Right atrium auricular region (tissue), 2 donors: ENCODE measurements around the gene ZBP1. TPM values are rescaled to one million over a fixed set of nuclear protein-coding genes. Genes with fewer than 3 reads are reported as not detected.

ENCODE experiments used
- DNase-seq: peaks from one replicate; pipeline ENCODE4 v3.0.0-alpha.2; 2019; ENCODE audit warnings: low spot score
- H3K27ac ChIP-seq, 2 donors: fragments of 200-600 bp; sonication (generic); 1 replicate in 1 of 2; 2 replicates in 1 of 2; pipeline ENCODE4 v1.5.1; 2016 to 2019
- H3K27me3 ChIP-seq, 2 donors: fragments of 200-600 bp; sonication (generic); one replicate each; pipeline versions ENCODE4 v1.5.1 to v1.6.0; 2017 to 2019
- H3K36me3 ChIP-seq: fragments of 200-600 bp; sonication (generic); one replicate; pipeline ENCODE4 v1.5.1; 2016
- H3K4me1 ChIP-seq, 2 donors: fragments of 200-600 bp; sonication (generic); one replicate each; pipeline versions ENCODE4 v1.5.1 to v1.6.0; 2017 to 2019
- H3K4me3 ChIP-seq, 2 donors: fragments of 200-600 bp; sonication (generic); 1 replicate in 1 of 2; 2 replicates in 1 of 2; pipeline ENCODE4 v1.5.1; 2017 to 2019; ENCODE audit warnings: mild to moderate bottlenecking in 1 of 2, moderate library complexity in 1 of 2
- H3K9me3 ChIP-seq, 2 donors: fragments of 200-600 bp; sonication (generic); one replicate each; pipeline ENCODE4 v1.5.1; 2019
- CTCF ChIP-seq, 2 donors: fragments of 200-600 bp; sonication (generic); IDR thresholded peaks; one replicate each; pipeline ENCODE4 v1.5.1; 2019; ENCODE audit warnings: antibody characterized with exemption in 2 of 2
- total RNA-seq, 2 donors: library from RNA; depleted of rRNA; stranded (reverse); fragments of >200 nt; gene quantifications; one replicate each; pipeline ENCODE4 v1.1.0, GENCODE V29; 2016

The ZBP1 gene
- total RNA-seq, 2 donors from 2014 or later: not detected

DNA sequence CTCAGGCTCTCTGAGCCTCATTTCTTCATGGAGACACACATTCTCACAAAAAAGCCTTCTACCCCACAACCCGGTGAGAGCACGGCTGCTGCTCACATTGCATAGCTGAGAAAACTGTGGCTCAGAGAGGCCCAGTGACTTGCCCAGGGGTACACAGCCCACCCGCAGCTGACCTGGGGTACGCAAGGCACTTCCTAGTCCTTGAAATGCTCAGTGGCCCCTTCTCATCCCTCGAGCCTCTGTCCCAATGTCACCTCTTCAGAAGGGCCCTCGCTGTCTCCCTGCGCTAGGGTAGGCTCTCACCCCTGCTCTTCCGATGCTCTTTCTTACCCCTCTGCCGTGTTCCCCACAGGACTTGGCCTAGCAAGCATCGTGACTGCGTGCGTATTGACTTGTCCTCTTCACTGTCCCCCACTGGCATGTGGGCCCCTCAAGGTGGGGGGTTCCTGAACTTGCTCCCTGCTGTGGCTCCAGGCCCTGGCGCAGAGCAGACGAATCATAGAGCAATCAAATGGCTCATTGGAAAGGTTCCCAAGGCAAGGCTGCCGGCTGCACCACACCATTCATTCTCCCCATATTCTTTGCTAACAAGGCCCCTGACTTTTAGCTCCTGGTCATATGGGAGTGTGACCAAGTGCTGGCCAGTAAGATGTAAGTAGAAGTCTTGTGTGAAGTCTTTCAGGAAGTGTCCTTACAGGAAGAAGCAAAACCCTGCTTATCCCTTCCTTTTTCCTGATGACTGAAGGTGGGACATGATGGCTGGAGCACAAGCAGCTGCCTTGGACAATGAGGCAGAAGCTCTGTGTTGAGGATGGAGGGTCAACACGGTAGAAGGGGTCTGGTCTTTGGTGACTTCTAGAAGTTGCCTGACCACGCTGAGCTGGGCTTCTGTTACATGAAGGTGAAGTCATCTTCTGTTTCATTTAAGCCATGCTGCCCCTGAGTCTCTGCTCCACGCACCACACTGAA, 36.7 kb downstream of the ZBP1 start:
- H3K27me3 ChIP-seq: no peaks in the 10 kb centered on the region
- no peaks in the 10 kb centered on the region for H3K36me3 ChIP-seq
- no peak for DNase-seq
- no peak for TF ChIP-seq CTCF (IDR thresholded peaks at IDR 0.05)
- H3K4me1 ChIP-seq: no peaks in the 10 kb centered on the region
- peaks cover 0 to 8% of the 10 kb centered on the region in 2 donors for H3K9me3 ChIP-seq
- no peak overlapping the region for H3K4me3 ChIP-seq
- peak overlapping the region; percentile 39 to 62 for H3K27ac ChIP-seq

GRCh38 chr20:57582432-57583288, 37.6 kb downstream of the ZBP1 start:
- Histone ChIP-seq H3K27ac (peak overlapping the region; percentile 39 to 62), H3K27me3 (no peaks in the 10 kb centered on the region), H3K4me3 (no peak overlapping the region), H3K4me1 (no peaks in the 10 kb centered on the region), H3K9me3 (peaks cover 0 to 2% of the 10 kb centered on the region in 2 donors), H3K36me3 (no peaks in the 10 kb centered on the region)
- peak; percentile 69 for DNase-seq
- no peak for TF ChIP-seq CTCF (IDR thresholded peaks at IDR 0.05)

DNA sequence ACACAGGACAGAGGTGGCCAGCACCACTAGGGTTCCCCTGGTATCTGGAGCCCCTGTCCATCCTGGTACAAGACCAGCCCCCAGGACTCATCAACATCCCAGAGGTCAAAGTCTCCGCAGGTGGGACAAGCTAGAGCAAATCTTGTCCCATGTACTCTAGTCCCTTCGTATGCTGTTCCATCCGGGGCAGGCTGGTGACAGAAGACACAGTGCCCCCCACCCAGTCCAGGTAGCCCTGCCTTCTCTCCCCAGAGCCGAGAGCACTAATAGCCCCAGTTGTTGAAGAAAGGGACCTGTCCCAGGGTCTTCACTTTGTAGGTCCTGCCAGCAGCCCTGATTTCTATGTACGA, 38.2 kb downstream of the ZBP1 start:
- no peaks in the 10 kb centered on the region for H3K36me3 ChIP-seq
- no peak overlapping the region for H3K4me3 ChIP-seq
- no peak overlapping the region for H3K27ac ChIP-seq
- H3K9me3 ChIP-seq: no peaks in the 10 kb centered on the region
- H3K27me3 ChIP-seq: no peaks in the 10 kb centered on the region
- no peaks in the 10 kb centered on the region for H3K4me1 ChIP-seq
- TF ChIP-seq CTCF (IDR thresholded peaks at IDR 0.05): no peak
- no peak for DNase-seq

GRCh38 chr20:57581202-57582028, 38.8 kb downstream of the ZBP1 start:
- no peak overlapping the region for H3K27ac ChIP-seq
- no peaks in the 10 kb centered on the region for H3K27me3 ChIP-seq

More at GRCh38 chr20:57581202-57582028, 38.8 kb downstream of the ZBP1 start:
- TF ChIP-seq CTCF (IDR thresholded peaks at IDR 0.05): no peak
- Histone ChIP-seq H3K36me3 (no peaks in the 10 kb centered on the region), H3K4me3 (no peak overlapping the region), H3K9me3 (no peaks in the 10 kb centered on the region), H3K4me1 (no peaks in the 10 kb centered on the region)
- DNase-seq: no peak
